Bronchial epithelial cell (primary cell): ENCODE measurements around the gene CILP. TPM values are rescaled to one million over a fixed set of nuclear protein-coding genes. Genes with fewer than 3 reads are reported as not detected.

Source experiments
- DNase-seq: peaks from one replicate; pipeline ENCODE4 v3.0.0-alpha.2; 2010; ENCODE audit warnings: low read depth
- FAIRE-seq: peaks from 2 replicates; lab custom pipeline; 2011; peaks lifted over from hg19 to GRCh38; lab: Jason Lieb, UNC
- H3K27me3 ChIP-seq: 2 replicates; pipeline ENCODE4 v1.5.1; 2011; ENCODE audit warnings: low read length; ENCODE audit not compliant: control insufficient read depth, insufficient read depth
- H3K36me3 ChIP-seq: 2 replicates; pipeline ENCODE4 v1.5.1; 2011; ENCODE audit warnings: low read length; ENCODE audit not compliant: control insufficient read depth, insufficient read depth
- H3K4me3 ChIP-seq: 2 replicates; pipeline ENCODE4 v1.5.1; 2011; ENCODE audit warnings: mild to moderate bottlenecking, low read depth, low read length, control low read depth
- total RNA-seq: library from RNA; depleted of rRNA; stranded (reverse); fragments of >200 nt; gene quantifications from 2 replicates; pipeline ENCODE4 v1.2.1, GENCODE V29; 2014
- TF ChIP-seq, protein P1 (sequence below): IDR thresholded peaks from 2 replicates; pipeline ENCODE4 v1.5.1; 2011; ENCODE audit warnings: mild to moderate bottlenecking, moderate library complexity, low read length, control low read depth, inconsistent platforms; ENCODE audit not compliant: insufficient read depth, severe bottlenecking

Gene CILP
- total RNA-seq, 1 donor from 2014 or later, result under 0.01 TPM

DNA sequence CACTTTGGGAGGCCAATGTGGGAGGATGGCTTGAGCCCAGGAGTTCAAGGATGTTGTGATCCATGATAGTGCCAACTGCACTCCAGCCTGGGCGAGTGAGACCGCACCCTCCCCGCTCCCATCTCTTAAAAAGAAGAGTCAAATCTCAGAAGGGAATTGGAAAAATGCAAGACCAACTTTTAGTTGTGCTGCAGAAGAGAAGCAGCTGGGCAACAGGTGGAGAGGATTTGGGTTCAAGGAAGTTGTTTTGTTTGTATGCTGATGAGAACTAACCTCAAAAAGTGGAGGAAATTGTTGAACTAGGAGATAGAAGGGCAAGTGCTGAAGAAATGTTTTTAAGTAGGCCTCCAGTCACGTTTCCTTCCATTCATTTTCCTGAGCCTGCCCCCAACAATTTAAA lies 64.8 kb downstream of the CILP start:
- Histone ChIP-seq H3K27me3 (no peaks in the 10 kb centered on the region), H3K4me3 (no peak overlapping the region), H3K36me3 (no peaks in the 10 kb centered on the region)
- TF ChIP-seq, protein P1, sequence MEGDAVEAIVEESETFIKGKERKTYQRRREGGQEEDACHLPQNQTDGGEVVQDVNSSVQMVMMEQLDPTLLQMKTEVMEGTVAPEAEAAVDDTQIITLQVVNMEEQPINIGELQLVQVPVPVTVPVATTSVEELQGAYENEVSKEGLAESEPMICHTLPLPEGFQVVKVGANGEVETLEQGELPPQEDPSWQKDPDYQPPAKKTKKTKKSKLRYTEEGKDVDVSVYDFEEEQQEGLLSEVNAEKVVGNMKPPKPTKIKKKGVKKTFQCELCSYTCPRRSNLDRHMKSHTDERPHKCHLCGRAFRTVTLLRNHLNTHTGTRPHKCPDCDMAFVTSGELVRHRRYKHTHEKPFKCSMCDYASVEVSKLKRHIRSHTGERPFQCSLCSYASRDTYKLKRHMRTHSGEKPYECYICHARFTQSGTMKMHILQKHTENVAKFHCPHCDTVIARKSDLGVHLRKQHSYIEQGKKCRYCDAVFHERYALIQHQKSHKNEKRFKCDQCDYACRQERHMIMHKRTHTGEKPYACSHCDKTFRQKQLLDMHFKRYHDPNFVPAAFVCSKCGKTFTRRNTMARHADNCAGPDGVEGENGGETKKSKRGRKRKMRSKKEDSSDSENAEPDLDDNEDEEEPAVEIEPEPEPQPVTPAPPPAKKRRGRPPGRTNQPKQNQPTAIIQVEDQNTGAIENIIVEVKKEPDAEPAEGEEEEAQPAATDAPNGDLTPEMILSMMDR, result no peak
- FAIRE-seq (no peak), DNase-seq (no peak)

Other genes with a start within 250 kb of the CILP start
- 72.6 and 95.8 TPM in 2 replicates for gene SPG21, start 221.6 kb downstream of the CILP start, total RNA-seq
- 10.4 and 17.4 TPM in 2 replicates for gene MTFMT, start 181.8 kb downstream of the CILP start, total RNA-seq
- not detected in 2 replicates for gene SLC51B, start 166.1 kb downstream of the CILP start, total RNA-seq
- not detected in 2 replicates for gene RASL12, start 143.5 kb downstream of the CILP start, total RNA-seq
- gene KBTBD13, start 134.7 kb downstream of the CILP start, total RNA-seq, result not detected in 2 replicates
- 1.3 and 2.0 TPM in 2 replicates for gene UBAP1L, start 96.3 kb downstream of the CILP start, total RNA-seq
- 10.0 and 10.3 TPM in 2 replicates for gene PDCD7, start 77.7 kb downstream of the CILP start, total RNA-seq
- gene CLPX, start 26.1 kb downstream of the CILP start, total RNA-seq, result 45.3 and 67.5 TPM in 2 replicates
- 1.5 and 2.1 TPM in 2 replicates for gene PARP16, start 75.4 kb upstream of the CILP start, total RNA-seq
- gene RNU5A-1, start 84.6 kb upstream of the CILP start, total RNA-seq, result not detected in 2 replicates
- gene RNU5B-1, start 93.2 kb upstream of the CILP start, total RNA-seq, result not detected in 2 replicates
- gene IGDCC3, start 166.5 kb upstream of the CILP start, total RNA-seq, result not detected in 2 replicates
- gene IGDCC4, start 211.5 kb upstream of the CILP start, total RNA-seq, result under 0.01 TPM in 2 replicates